Activated T-helper 1 cell treated with anti-CD3 and anti-CD28 coated beads, Interleukin-12 subunit alpha, Interleukin-12 subunit beta, Interleukin-2, Interleukin-4 antibody, amounts not matched to agents 30 ng/mL and 10 ng/mL and 1 ng/mL, durations not matched to agents 14 hours and 24 hours and 36 hours (primary cell): ENCODE results near the gene SYT7. TPM values are rescaled to one million over a fixed set of nuclear protein-coding genes. Genes with fewer than 3 reads are reported as not detected.

Experiments
- total RNA-seq: library from RNA; stranded (reverse); gene quantifications from 2 replicates; pipeline ENCODE4 v1.2.3, GENCODE V29; 2022

Gene SYT7
- total RNA-seq, 1 donor from 2014 or later, result 0.44 TPM

Other genes starting within 250 kb of the SYT7 start
- gene DDB1, start 248.0 kb downstream of the SYT7 start, total RNA-seq, result 259 and 270 TPM in 2 replicates
- gene TKFC, start 247.8 kb downstream of the SYT7 start, total RNA-seq, result 71.2 and 78.2 TPM in 2 replicates
- 38.1 and 42.3 TPM in 2 replicates for gene CYB561A3, start 219.2 kb downstream of the SYT7 start, total RNA-seq
- gene TMEM138, start 218.7 kb downstream of the SYT7 start, total RNA-seq, result 68.4 and 71.7 TPM in 2 replicates
- 18.8 and 20.2 TPM in 2 replicates for gene TMEM216, start 188.5 kb downstream of the SYT7 start, total RNA-seq
- 141 and 148 TPM in 2 replicates for gene CPSF7, start 151.1 kb downstream of the SYT7 start, total RNA-seq
- gene SDHAF2, start 151.0 kb downstream of the SYT7 start, total RNA-seq, result 49.5 and 58.1 TPM in 2 replicates
- not detected in 2 replicates for gene LRRC10B, start 72.3 kb downstream of the SYT7 start, total RNA-seq
- 0.18 and 0.20 TPM in 2 replicates for gene DAGLA, start 99.3 kb upstream of the SYT7 start, total RNA-seq
- gene MYRF, start 171.6 kb upstream of the SYT7 start, total RNA-seq, result 0.78 and 0.99 TPM in 2 replicates
- gene TMEM258, start 211.5 kb upstream of the SYT7 start, total RNA-seq, result 164 and 166 TPM in 2 replicates
- gene FEN1, start 211.8 kb upstream of the SYT7 start, total RNA-seq, result 147 and 149 TPM in 2 replicates
- 92.3 and 97.7 TPM in 2 replicates for gene FADS1, start 235.9 kb upstream of the SYT7 start, total RNA-seq
- gene FADS2, start 247.2 kb upstream of the SYT7 start, total RNA-seq, result 250 and 256 TPM in 2 replicates